Hepatocyte (in vitro differentiated cells): ENCODE results near the gene MGST3. TPM values are rescaled to one million over a fixed set of nuclear protein-coding genes. Genes with fewer than 3 reads are reported as not detected.
A peak's percentile ranks its signal among the peaks of the same experiment; 100 is the strongest.
"Not testable (repeated sequence)": the region's sequence is repeated elsewhere in the genome, so short reads cannot be mapped to it uniquely, and the experiment has no call there.

Experiments used
- DNase-seq: peaks from one replicate; pipeline ENCODE4 v3.0.0-alpha.2; 2016; ENCODE audit warnings: low spot score
- H2AFZ ChIP-seq: fragments of 200-600 bp; sonication (generic); 2 replicates; pipeline ENCODE4 v1.6.0; 2016; ENCODE audit warnings: antibody characterized with exemption, mild to moderate bottlenecking
- H3K27ac ChIP-seq: fragments of 200-600 bp; sonication (generic); 2 replicates; pipeline ENCODE4 v1.5.1; 2016; ENCODE audit warnings: mild to moderate bottlenecking
- H3K27me3 ChIP-seq: fragments of 200-600 bp; sonication (generic); 2 replicates; pipeline ENCODE4 v1.6.1; 2016
- H3K36me3 ChIP-seq: fragments of 200-600 bp; sonication (generic); replicated peaks from 2 replicates; pipeline ENCODE4 v1.5.1; 2016; ENCODE audit warnings: low read depth; ENCODE audit not compliant: insufficient read depth
- H3K4me1 ChIP-seq: fragments of 200-600 bp; sonication (generic); 2 replicates; pipeline ENCODE4 v1.5.1; 2016; ENCODE audit warnings: mild to moderate bottlenecking, moderate library complexity; ENCODE audit not compliant: insufficient read depth
- H3K4me2 ChIP-seq: fragments of 200-600 bp; sonication (generic); 2 replicates; pipeline ENCODE4 v1.6.0; 2016
- H3K4me3 ChIP-seq: fragments of 200-600 bp; sonication (generic); 2 replicates; pipeline ENCODE4 v1.5.1; 2016; ENCODE audit warnings: mild to moderate bottlenecking
- H3K79me2 ChIP-seq: fragments of 200-600 bp; sonication (generic); 2 replicates; pipeline ENCODE4 v1.6.0; 2017; ENCODE audit warnings: mild to moderate bottlenecking
- H3K9me2 ChIP-seq: fragments of 200-600 bp; sonication (generic); replicated peaks from 2 replicates; pipeline ENCODE4 v1.6.0; 2017; ENCODE audit warnings: mild to moderate bottlenecking; ENCODE audit not compliant: insufficient read depth
- H3K9me3 ChIP-seq: fragments of 200-600 bp; sonication (generic); 2 replicates; pipeline ENCODE4 v1.5.1; 2016; ENCODE audit warnings: low read depth, mild to moderate bottlenecking
- H4K20me1 ChIP-seq: fragments of 200-600 bp; sonication (generic); 2 replicates; pipeline ENCODE4 v1.6.0; 2016; ENCODE audit warnings: mild to moderate bottlenecking; ENCODE audit not compliant: insufficient read depth, poor library complexity, severe bottlenecking
- CTCF ChIP-seq: fragments of 200-600 bp; sonication (generic); IDR thresholded peaks from 2 replicates; pipeline ENCODE4 v1.5.1; 2016; ENCODE audit warnings: antibody characterized with exemption, mild to moderate bottlenecking; ENCODE audit not compliant: poor library complexity
- EZH2 ChIP-seq: fragments of 200-600 bp; sonication (generic); IDR thresholded peaks from 2 replicates; pipeline ENCODE4 v1.6.1; 2016; ENCODE audit warnings: antibody characterized with exemption, mild to moderate bottlenecking, borderline replicate concordance
- EZH2phosphoT487 ChIP-seq: fragments of 200-600 bp; sonication (generic); IDR thresholded peaks from one replicate; pipeline ENCODE4 v1.6.1; 2018; ENCODE audit warnings: antibody characterized with exemption, mild to moderate bottlenecking, low read depth, moderate library complexity; ENCODE audit not compliant: unreplicated experiment, severe bottlenecking
- WGBS: methylation state at CpG from one replicate; pipeline ENCODE4 v1.1.6; 2016; ENCODE audit warnings: low lambda C conversion rate; ENCODE audit errors: missing lambda C conversion rate; 5-methylcytosine and 5-hydroxymethylcytosine counted together
- polyA plus RNA-seq: library from polyadenylated mRNA; unstranded; fragments of >200 nt; fragmentation: Nextera tagmentation; extraction: Ambion mirVana; gene quantifications from 2 replicates; pipeline ENCODE4 v1.2.1, GENCODE V29; 2016
- total RNA-seq: library from RNA; depleted of rRNA; stranded (reverse); fragments of >200 nt; gene quantifications from 2 replicates; pipeline ENCODE4 v1.2.3, GENCODE V29; 2014

MGST3 gene
- total RNA-seq (188 and 206 TPM in 2 replicates), polyA plus RNA-seq (470 and 478 TPM in 2 replicates)

- TF ChIP-seq CTCF (no peak), EZH2 (no peak), EZH2phosphoT487 (no peak)
- Histone ChIP-seq H3K27ac (peak within 1 kb of the TSS; percentile 90), H3K4me2 (peak within 1 kb of the TSS; percentile 83), H3K4me1 (peaks cover 32% of the 10 kb centered on the region), H3K9me2 (no peaks in the 10 kb centered on the region), H4K20me1 (peaks cover 23% of the 10 kb centered on the region), H3K9me3 (no peaks in the 10 kb centered on the region), H3K36me3 (no peaks in the 10 kb centered on the region), H3K27me3 (no peaks in the 10 kb centered on the region), H3K4me3 (peak within 1 kb of the TSS; percentile 80), H3K79me2 (peaks cover 37% of the 10 kb centered on the region), H2AFZ (peak within 1 kb of the TSS; percentile 67)
- under 1% methylated on average over 51 of the region's 56 CpGs for WGBS
- peak; percentile 98 for DNase-seq
Observed at GRCh38 chr1:165630629-165631341, at the start of gene MGST3. Gene MGST3, plus strand, starts transcription at chr1:165631234. Its CDS starts 18,614 bp downstream, at chr1:165649848.

- Histone ChIP-seq H3K36me3 (no peaks in the 10 kb centered on the region), H3K27me3 (no peaks in the 10 kb centered on the region), H3K4me3 (no peak overlapping the region), H4K20me1 (no peaks in the 10 kb centered on the region), H2AFZ (no peak overlapping the region), H3K4me2 (no peak overlapping the region), H3K27ac (no peak overlapping the region), H3K4me1 (no peaks in the 10 kb centered on the region), H3K79me2 (no peaks in the 10 kb centered on the region), H3K9me3 (no peaks in the 10 kb centered on the region), H3K9me2 (no peaks in the 10 kb centered on the region)
- WGBS, result 98% methylated on average over 25 of the region's 25 CpGs
- DNase-seq, result no peak
- TF ChIP-seq EZH2phosphoT487 (no peak), CTCF (no peak), EZH2 (no peak)
Observed at GRCh38 chr1:165581926-165582325, 49.1 kb upstream of the MGST3 start.

- no peak for DNase-seq
- WGBS, result 35% methylated on average over 3 of the region's 3 CpGs
- H3K79me2 ChIP-seq, result no peaks in the 10 kb centered on the region
- no peak overlapping the region for H2AFZ ChIP-seq
- H3K27ac ChIP-seq, result no peak overlapping the region
- no peak overlapping the region for H3K4me2 ChIP-seq
- no peak overlapping the region for H3K4me3 ChIP-seq
- no peaks in the 10 kb centered on the region for H3K36me3 ChIP-seq
- H4K20me1 ChIP-seq, result no peaks in the 10 kb centered on the region
- H3K9me3 ChIP-seq, result no peaks in the 10 kb centered on the region
- H3K4me1 ChIP-seq, result no peaks in the 10 kb centered on the region
- no peaks in the 10 kb centered on the region for H3K27me3 ChIP-seq
- TF ChIP-seq EZH2 (no peak), EZH2phosphoT487 (no peak), CTCF (no peak)
- no peaks in the 10 kb centered on the region for H3K9me2 ChIP-seq
Observed at GRCh38 chr1:165586398-165586797, 44.6 kb upstream of the MGST3 start.

- H3K4me2 ChIP-seq, H2AFZ ChIP-seq, H3K9me3 ChIP-seq, H4K20me1 ChIP-seq, H3K36me3 ChIP-seq, H3K9me2 ChIP-seq, DNase-seq, H3K4me3 ChIP-seq, H3K79me2 ChIP-seq, H3K4me1 ChIP-seq, H3K27ac ChIP-seq: not testable (repeated sequence)
- peaks cover 13% of the 10 kb centered on the region for H3K27me3 ChIP-seq
- 79% methylated on average over 4 of the region's 4 CpGs for WGBS
Observed at GRCh38 chr1:165591391-165591790, 39.6 kb upstream of the MGST3 start.
